K562 (cell line): Measurements from ENCODE around the gene NXPH4. TPM values are rescaled to one million over a fixed set of nuclear protein-coding genes. Genes with fewer than 3 reads are reported as not detected.
A peak's percentile ranks its signal among the peaks of the same experiment; 100 is the strongest.

ENCODE experiments used
- ATAC-seq: fragments of 200-7000 bp; cut with Tn5 transposase; 3 replicates; pipeline ENCODE4 v1.9.1; 2020; ENCODE audit warnings: moderate library complexity
- BruUV-seq: library from RNA; stranded (reverse); fragments of 400-500 nt; replicated peaks from 2 replicates; lab custom pipeline; 2021; lab: Mats Ljungman, UMichigan
- CTCF ChIA-PET: fragments of 300-600 bp; formaldehyde crosslinking; extraction: SDS; loops from one replicate; lab custom pipeline; 2021; ENCODE audit warnings: low intra/inter-chr PET ratio; lab: Yijun Ruan, JAX
- POLR2A ChIA-PET: fragments of 300-600, 350-650 bp; sonication (Branson Sonifier 250); formaldehyde crosslinking; extraction: SDS; loops from one replicate; lab custom pipeline; 2021; ENCODE audit warnings: antibody characterized with exemption, inconsistent platforms; lab: Yijun Ruan, JAX
- DNase-seq, 4 experiments: peaks; one replicate each; pipeline versions ENCODE4 v3.0.0 to v3.0.0-alpha.2; 2011 to 2018; ENCODE audit warnings: low spot score in 3 of 4, mixed read lengths in 3 of 4; ENCODE audit errors: extremely low read depth in 1 of 4
- FAIRE-seq: peaks from 2 replicates; lab custom pipeline; 2011; peaks lifted over from hg19 to GRCh38; lab: Jason Lieb, UNC
- H2AFZ ChIP-seq: 2 replicates; pipeline ENCODE4 v1.6.0; 2011; ENCODE audit warnings: low read depth, low read length, control low read depth, inconsistent platforms
- H3K27ac ChIP-seq: fragments of 200-600 bp; 3 replicates; pipeline ENCODE4 v1.8.0; 2011; ENCODE audit warnings: low read depth, mild to moderate bottlenecking, control low read depth, inconsistent platforms, low read length, moderate library complexity, mixed read lengths; ENCODE audit errors: extremely low read depth
- H3K27me3 ChIP-seq, 2 experiments: fragments of 300-600 bp in 1 of 2; 2 replicates in 1 of 2; 3 replicates in 1 of 2; pipeline versions ENCODE4 v1.6.0 to v1.8.0; 2011; ENCODE audit warnings: inconsistent platforms in 2 of 2, low read length in 2 of 2, mild to moderate bottlenecking in 1 of 2, mixed read lengths in 1 of 2, moderate library complexity in 1 of 2; ENCODE audit not compliant: control insufficient read depth in 2 of 2, insufficient read depth in 2 of 2
- H3K36me3 ChIP-seq: fragments of 300-600 bp; 3 replicates; pipeline ENCODE4 v1.8.0; 2011; ENCODE audit warnings: mild to moderate bottlenecking, low read length, inconsistent platforms; ENCODE audit not compliant: control insufficient read depth, insufficient read depth
- H3K4me1 ChIP-seq, 2 experiments: fragments of 200-600 bp in 1 of 2; replicated peaks in 1 of 2; 2 replicates in 1 of 2; 3 replicates in 1 of 2; pipeline versions ENCODE4 v1.5.1 to v1.8.0; 2011; ENCODE audit warnings: inconsistent platforms in 2 of 2, low read length in 2 of 2, mild to moderate bottlenecking in 1 of 2, mixed read lengths in 1 of 2, moderate library complexity in 1 of 2; ENCODE audit not compliant: control insufficient read depth in 2 of 2, insufficient read depth in 2 of 2
- H3K4me2 ChIP-seq: 2 replicates; pipeline ENCODE4 v1.6.1; 2011; ENCODE audit warnings: low read length, control low read depth, inconsistent platforms, mixed read lengths; ENCODE audit not compliant: insufficient read depth
- H3K4me3 ChIP-seq: fragments of 200-600 bp; sonication (generic), shearing (Covaris generic); 2 replicates; pipeline ENCODE4 v1.5.1; 2016; ENCODE audit warnings: control low read depth, inconsistent platforms
- H3K79me2 ChIP-seq: fragments of 200-600 bp; 3 replicates; pipeline ENCODE4 v1.8.0; 2011; ENCODE audit warnings: low read length, inconsistent platforms; ENCODE audit not compliant: control insufficient read depth, insufficient read depth
- H3K9ac ChIP-seq, 2 experiments: 2 replicates each; pipeline versions ENCODE4 v1.6.0 to v1.6.1; 2011; ENCODE audit warnings: low read depth in 2 of 2, low read length in 2 of 2, control low read depth in 1 of 2, inconsistent platforms in 1 of 2, mild to moderate bottlenecking in 1 of 2, mixed read lengths in 1 of 2; ENCODE audit not compliant: insufficient read depth in 1 of 2
- H3K9me1 ChIP-seq: one replicate; pipeline ENCODE4 v1.6.0; 2011; ENCODE audit warnings: inconsistent platforms, mild to moderate bottlenecking, low read length, moderate library complexity; ENCODE audit not compliant: control insufficient read depth, insufficient read depth
- H3K9me3 ChIP-seq: replicated peaks from 2 replicates; pipeline ENCODE4 v1.5.1; 2011; ENCODE audit warnings: low read depth, low read length, inconsistent platforms; ENCODE audit not compliant: control insufficient read depth, insufficient read depth
- H4K20me1 ChIP-seq: replicated peaks from 2 replicates; pipeline ENCODE4 v1.6.1; 2011; ENCODE audit warnings: low read length, inconsistent platforms, mixed read lengths; ENCODE audit not compliant: control insufficient read depth, insufficient read depth
- ZNF274 ChIP-seq: IDR thresholded peaks from 2 replicates; pipeline ENCODE4 v1.6.1; 2011; ENCODE audit warnings: low read depth, mild to moderate bottlenecking, low read length, moderate library complexity, borderline replicate concordance
- ZNF316 ChIP-seq: fragments of 450-650 bp; IDR thresholded peaks from 2 replicates; pipeline ENCODE4 v1.6.1; 2016
- ZNF324 ChIP-seq: fragments of 250-450 bp; sonication (Bioruptor Pico); IDR thresholded peaks from 2 replicates; pipeline ENCODE4 v1.4.0; 2020; ENCODE audit warnings: mild to moderate bottlenecking
- ZNF586 ChIP-seq: fragments of 450-650 bp; formaldehyde crosslinking; conservative IDR thresholded peaks from 2 replicates; pipeline ENCODE4 v1.4.0; 2020; ENCODE audit warnings: mild to moderate bottlenecking, moderate library complexity
- ZNF764 ChIP-seq: fragments of 250-450 bp; sonication (Bioruptor Pico); IDR thresholded peaks from 2 replicates; pipeline ENCODE4 v1.4.0; 2020; ENCODE audit warnings: low read depth, mild to moderate bottlenecking, moderate library complexity
- WGBS: fragments of 100-300 bp; shearing (Covaris generic); methylation state at CpG from one replicate; pipeline ENCODE4 v1.1.6; 2016; ENCODE audit warnings: low coverage, mixed read lengths; ENCODE audit not compliant: insufficient coverage; ENCODE audit errors: missing lambda C conversion rate; 5-methylcytosine and 5-hydroxymethylcytosine counted together
- in situ Hi-C: fragments of 300-500 bp; cut with MboI; formaldehyde crosslinking; loops from 4 replicates; pipeline ENCODE4 v1.15.0; 2018; ENCODE audit warnings: inconsistent platforms, mixed read lengths
- intact Hi-C: fragments of 100-400 bp; cut with micrococcal nuclease; formaldehyde crosslinking; loops from 2 replicates; pipeline ENCODE4 v1.14.2; 2022
- polyA plus RNA-seq, 8 experiments: library from polyadenylated mRNA; depleted of rRNA in 4 of 8; stranded (reverse) in 5 of 8; unstranded in 3 of 8; fragments of >200 nt; fragmentation: Nextera tagmentation in 2 of 8; fragmentation: Illumina TruSeq in 1 of 8; extraction: Ambion mirVana in 2 of 8; extraction: Trizol in 1 of 8; gene quantifications; 2 replicates each; pipeline versions ENCODE4 v1.2.1 to v1.2.3, GENCODE V29; 2011 to 2014; ENCODE audit warnings: inconsistent platforms in 1 of 8, missing spikeins in 1 of 8
- total RNA-seq, 7 experiments: library from RNA; depleted of rRNA in 6 of 7; stranded (reverse); fragments of >200 nt in 6 of 7; fragmentation: Illumina TruSeq in 2 of 7; extraction: Trizol in 2 of 7; gene quantifications; 2 replicates each; pipeline versions ENCODE4 v1.2.1 to v1.2.3, GENCODE V29; 2011 to 2021; ENCODE audit warnings: low replicate concordance in 1 of 7
- TF ChIP-seq, protein P1 (sequence below), 3 experiments: fragments of 200-800 bp in 1 of 3; sonication (Bioruptor generic) in 1 of 3; sonication (generic) in 1 of 3; formaldehyde crosslinking in 1 of 3; IDR thresholded peaks; 2 replicates each; pipeline versions ENCODE4 v1.6.1 to v1.8.0; 2016 to 2022; ENCODE audit warnings: mild to moderate bottlenecking in 2 of 3, missing compliant biosample characterization in 2 of 3, missing genetic modification characterization in 2 of 3, missing genetic modification reagents in 1 of 3
- TF ChIP-seq, protein P2 (sequence below): sonication (generic); formaldehyde crosslinking; IDR thresholded peaks from 2 replicates; pipeline ENCODE4 v1.8.1; 2023; ENCODE audit warnings: mild to moderate bottlenecking, missing genetic modification reagents

The NXPH4 gene
- total and polyA plus RNA-seq, 9 of the 15 experiments (the other 6 are each of a cell fraction or from before 2014, with no cell fraction given): 0.49 to 2.7 (median 1.1) TPM; not detected in 4

DNA sequence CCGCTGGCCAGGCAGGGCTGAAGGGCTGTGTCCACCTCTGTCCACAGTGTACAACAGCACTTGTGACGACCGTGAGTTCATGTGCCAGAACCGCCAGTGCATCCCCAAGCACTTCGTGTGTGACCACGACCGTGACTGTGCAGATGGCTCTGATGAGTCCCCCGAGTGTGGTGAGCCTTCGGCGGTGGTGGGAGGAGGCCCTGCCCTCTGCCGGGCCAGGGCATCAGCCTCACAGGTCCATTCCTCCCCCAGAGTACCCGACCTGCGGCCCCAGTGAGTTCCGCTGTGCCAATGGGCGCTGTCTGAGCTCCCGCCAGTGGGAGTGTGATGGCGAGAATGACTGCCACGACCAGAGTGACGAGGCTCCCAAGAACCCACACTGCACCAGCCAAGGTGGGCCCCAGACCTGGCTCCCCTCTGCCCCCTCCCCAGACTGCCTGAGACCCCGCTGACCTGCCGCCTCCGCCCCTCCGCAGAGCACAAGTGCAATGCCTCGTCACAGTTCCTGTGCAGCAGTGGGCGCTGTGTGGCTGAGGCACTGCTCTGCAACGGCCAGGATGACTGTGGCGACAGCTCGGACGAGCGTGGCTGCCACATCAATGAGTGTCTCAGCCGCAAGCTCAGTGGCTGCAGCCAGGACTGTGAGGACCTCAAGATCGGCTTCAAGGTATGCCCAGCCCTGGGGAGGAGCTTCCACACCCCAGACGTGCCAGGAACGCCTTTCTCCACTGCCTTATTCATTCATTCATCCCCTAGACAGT lies 20.8 kb upstream of the NXPH4 start (continued):
- TF ChIP-seq, protein P1, sequence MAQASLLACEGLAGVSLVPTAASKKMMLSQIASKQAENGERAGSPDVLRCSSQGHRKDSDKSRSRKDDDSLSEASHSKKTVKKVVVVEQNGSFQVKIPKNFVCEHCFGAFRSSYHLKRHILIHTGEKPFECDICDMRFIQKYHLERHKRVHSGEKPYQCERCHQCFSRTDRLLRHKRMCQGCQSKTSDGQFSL (CRISPR knock-in tag; IDR thresholded peaks at IDR 0.05): no peak
- TF ChIP-seq, protein P1 (tag; IDR thresholded peaks at IDR 0.05): no peak
- TF ChIP-seq ZNF324 (no peak), ZNF764 (CRISPR knock-in tag) (no peak)
- TF ChIP-seq, all 486 proteins: peak for 8

DNA sequence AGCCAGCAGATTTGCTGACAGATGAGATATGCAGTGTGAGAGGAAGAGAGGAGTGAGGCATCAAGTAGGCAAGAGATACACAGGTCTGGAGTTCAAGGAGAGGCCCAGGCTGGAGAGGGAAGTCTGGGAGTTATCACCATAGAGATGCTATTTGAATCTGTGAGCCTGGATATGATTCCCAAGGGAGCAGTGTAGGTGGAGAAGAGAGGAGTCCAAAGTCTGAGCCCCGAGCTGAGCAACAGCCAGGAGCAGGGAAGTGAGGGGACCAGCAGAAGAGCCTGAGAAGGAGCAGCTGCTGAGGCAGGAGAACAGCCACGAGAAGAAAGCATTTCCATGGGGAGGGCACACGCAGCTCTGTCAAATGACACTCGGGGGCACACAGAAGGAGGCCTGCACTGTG lies 20.2 kb upstream of the NXPH4 start:
- Histone ChIP-seq H3K4me3 (no peak overlapping the region), H3K4me2 (no peak overlapping the region), H3K27ac (no peak overlapping the region), H3K79me2 (no peaks in the 10 kb centered on the region), H3K9ac (peak overlapping the region in 1 of 2 experiments; percentile 66; a peak in 1 of 4 replicates), H3K9me3 (no peaks in the 10 kb centered on the region), H2AFZ (no peak overlapping the region), H3K4me1 (peaks cover 0 to 62% of the 10 kb centered on the region in 2 experiments; a peak in 2 of 5 replicates), H3K9me1 (no peaks in the 10 kb centered on the region), H3K36me3 (no peaks in the 10 kb centered on the region), H3K27me3 (peaks cover 71 to 98% of the 10 kb centered on the region in 2 experiments; a peak in 4 of 5 replicates), H4K20me1 (peaks cover 44% of the 10 kb centered on the region)
- POLR2A ChIA-PET: interaction anchor here (0.5 to 1.1 kb wide), 4 partner anchors 12 to 1238 kb away, joined by 3 to 4 read pairs (median 4); no protein-coding TSS in a partner anchor
- BruUV-seq: no TSS peak
- ATAC-seq (no peak), FAIRE-seq (no peak), DNase-seq (no peak)
- intact Hi-C loops: loop anchor here (5.0 kb wide), 1 partner anchor 46 kb away; no protein-coding TSS in a partner anchor
- in situ Hi-C loops: no loop called here
- CTCF ChIA-PET: no interaction called here
- 0% methylated on average over 4 of the region's 4 CpGs for WGBS
- TF ChIP-seq ZNF274: no peak
- TF ChIP-seq, protein P2, sequence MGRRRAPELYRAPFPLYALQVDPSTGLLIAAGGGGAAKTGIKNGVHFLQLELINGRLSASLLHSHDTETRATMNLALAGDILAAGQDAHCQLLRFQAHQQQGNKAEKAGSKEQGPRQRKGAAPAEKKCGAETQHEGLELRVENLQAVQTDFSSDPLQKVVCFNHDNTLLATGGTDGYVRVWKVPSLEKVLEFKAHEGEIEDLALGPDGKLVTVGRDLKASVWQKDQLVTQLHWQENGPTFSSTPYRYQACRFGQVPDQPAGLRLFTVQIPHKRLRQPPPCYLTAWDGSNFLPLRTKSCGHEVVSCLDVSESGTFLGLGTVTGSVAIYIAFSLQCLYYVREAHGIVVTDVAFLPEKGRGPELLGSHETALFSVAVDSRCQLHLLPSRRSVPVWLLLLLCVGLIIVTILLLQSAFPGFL: no peak
- TF ChIP-seq ZNF316: peak; percentile 49
- TF ChIP-seq ZNF586 (CRISPR knock-in tag): no peak
- TF ChIP-seq, protein P1 (CRISPR knock-in tag; IDR thresholded peaks at IDR 0.05): no peak
- TF ChIP-seq, protein P1 (tag; IDR thresholded peaks at IDR 0.05): no peak
